Glomerular visceral epithelial cell (primary cell): ENCODE data around the gene TMEM52.
A peak's percentile ranks its signal among the peaks of the same experiment; 100 is the strongest.

Source experiments
- DNase-seq: peaks from one replicate; pipeline ENCODE4 v3.0.0-alpha.2; 2016; ENCODE audit errors: extremely low spot score

TMEM52 gene

DNA sequence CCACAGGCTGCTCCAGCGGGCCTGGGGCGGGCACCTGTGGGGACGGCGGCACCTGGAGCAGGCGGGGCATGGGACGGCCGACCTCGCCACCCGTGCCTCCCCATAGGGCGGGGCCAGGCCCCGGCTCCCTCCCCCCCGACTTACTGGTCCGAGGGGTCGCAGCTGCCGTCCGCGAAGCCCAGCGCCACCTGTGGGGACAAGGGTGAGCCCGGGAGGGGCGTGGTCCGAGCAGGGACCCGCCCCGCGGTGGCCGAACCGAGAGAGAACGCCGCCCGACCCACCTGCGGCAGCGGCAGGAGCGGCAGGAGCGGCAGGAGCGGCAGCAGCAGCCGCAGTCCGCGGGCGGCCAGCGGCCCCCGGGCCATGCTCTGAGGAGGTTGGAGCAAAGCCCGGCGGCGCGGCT is at the start of gene TMEM52:
Gene TMEM52, minus strand, starts transcription at position 379 of the 403 bp plus-strand sequence. Its CDS starts 14 bp downstream, at position 365.
- no peak for DNase-seq

DNA sequence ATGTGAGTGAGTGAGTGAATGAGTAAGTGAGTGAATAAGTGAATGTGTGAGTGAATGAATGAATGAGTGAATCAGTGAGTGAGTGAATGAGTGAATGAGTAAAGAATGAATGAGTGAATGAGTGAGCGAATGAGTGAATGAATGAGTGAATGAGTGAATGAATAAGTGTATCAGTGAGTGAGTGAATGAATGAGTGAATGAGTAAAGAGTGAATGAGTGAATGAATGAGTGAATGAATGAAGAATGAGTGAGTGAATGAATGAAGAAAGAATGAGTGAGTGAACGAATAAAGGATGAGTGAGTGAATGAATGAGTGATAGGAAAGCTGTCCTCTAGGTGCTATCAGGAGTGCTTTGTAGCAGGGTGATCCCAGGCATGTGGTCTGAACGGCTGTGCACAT is 48.8 kb upstream of the TMEM52 start:
- DNase-seq: no peak

DNA sequence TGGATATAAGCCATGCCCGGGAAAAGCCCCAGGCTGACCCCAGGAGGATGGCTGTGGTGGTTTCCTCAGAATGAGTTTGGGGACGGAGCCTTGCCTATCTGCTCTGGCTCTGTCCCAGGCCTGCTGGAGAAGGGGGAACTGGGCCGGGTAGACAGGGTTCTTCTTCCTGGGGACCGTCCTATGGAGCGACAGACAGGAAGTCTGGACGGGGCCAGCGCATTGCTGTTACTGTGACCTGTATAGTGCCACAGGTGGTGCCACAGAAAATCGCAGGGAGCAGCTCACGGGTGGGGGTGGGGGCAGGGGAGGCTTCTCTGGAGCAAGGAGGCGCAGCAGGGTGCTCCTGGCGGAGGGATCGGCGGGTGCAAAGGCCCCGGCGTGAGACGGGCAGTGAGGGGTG is 48.1 kb upstream of the TMEM52 start:
- no peak for DNase-seq

DNA sequence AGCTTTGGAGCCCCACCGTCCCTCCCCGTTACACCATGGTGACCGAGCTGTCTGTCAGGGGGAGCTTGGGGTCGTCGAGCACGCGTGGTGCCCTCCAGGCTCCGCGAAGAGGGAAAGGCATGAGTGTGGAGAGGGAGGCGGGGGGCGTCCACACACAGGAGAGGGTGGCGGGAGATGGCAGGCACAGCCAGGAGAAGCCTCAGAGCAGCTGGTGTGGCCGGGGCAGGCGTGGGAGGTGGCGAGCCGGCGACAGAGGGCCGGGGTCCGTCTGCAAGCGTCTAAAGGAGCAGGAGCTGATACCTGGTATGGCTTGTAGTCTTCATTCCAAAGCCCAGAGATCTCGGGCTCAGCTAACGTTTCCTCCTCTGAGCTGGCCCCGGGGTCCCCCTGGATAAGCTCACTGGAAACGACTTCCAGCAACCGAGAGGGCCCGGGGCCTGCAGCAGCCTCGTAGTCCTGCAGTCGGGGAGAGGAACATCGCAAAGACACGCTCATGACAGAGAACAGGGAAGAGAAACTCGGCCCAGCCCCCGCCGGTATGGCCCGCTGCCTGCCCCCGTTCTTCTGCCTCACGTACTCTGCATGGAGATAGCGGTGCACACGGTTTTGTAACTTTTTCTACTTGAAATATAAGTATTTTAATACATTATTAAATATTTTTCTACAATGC is 47.1 kb upstream of the TMEM52 start:
- no peak for DNase-seq

DNA sequence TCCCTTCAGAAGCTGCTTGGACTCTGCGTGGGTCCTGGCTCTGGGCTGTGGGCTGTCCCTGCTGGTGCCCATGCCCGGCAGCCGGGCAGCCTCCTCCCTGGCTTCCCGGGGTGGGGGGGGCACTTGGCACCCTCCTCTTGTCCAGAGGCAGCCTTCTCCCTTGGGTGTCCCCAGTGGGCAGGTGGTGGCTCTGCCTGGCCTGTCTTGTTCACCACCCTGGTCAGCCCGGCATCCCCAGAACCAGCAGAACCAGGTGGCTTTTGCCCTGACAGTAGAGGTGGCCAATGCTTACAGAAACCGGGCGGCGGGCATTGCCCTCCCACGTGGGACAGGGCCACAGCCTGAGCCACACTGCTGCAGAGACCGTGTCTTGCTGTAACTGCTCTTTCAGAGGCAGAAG is 46.5 kb upstream of the TMEM52 start:
- no peak for DNase-seq

DNA sequence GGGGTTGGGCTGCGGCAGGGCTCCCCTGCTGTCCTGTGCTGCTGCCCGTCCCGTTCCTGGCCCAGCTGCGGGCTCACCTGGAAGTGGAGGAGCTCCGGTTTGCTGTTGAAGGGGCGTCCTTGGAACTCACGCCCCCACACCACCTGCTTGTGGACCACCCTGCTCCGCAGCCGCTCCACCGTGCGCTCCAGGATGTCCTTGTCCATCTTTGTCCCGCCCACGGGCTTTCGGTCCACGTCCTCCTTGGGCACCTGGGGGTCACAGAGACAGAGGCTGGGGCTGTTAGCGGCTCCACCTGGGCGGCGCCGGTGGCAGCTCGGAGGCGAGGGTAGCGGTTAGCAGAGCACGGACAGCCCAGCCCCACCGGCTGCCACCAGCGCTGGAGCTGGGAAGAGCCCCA is 45.7 kb upstream of the TMEM52 start:
- DNase-seq: no peak

DNA sequence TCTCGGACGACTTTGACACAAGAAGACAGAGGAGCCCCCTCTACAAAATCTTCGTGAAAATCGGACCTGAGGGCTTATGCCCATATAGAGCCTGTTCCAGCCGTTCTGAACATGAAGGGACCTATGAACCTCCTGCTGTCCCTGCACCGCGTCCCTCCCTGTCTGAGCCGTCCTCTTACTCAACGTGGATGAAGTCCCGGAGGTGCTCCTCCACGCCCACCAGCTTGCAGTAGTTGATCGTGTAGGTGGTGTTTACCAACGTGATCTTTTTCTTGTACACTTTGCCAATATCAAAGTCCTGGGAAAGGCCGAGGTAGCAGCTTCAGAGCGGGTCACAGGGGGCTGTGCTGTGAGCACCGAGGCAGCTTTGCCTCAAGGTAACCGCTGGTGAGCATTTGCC is 44.5 kb upstream of the TMEM52 start:
- no peak for DNase-seq

DNA sequence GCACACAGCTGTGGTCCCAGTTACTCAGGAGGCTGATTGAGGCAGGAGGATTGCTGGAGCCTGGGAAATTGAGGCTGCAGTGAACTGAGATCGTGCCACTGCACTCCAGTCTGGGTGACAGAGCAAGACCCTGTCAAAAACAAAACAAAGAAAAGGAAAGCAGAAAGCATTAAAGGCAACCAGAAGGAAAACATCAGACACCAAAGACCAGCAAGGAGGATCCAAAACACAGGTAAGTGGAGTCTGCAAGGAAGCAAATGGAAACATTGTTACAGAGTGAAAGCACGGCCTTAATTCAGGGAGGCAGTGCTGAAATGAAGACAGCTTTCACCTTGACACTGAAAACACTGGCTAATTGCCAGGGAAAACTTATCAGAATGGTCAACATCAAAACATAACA is 43.7 kb upstream of the TMEM52 start:
- no peak for DNase-seq

DNA sequence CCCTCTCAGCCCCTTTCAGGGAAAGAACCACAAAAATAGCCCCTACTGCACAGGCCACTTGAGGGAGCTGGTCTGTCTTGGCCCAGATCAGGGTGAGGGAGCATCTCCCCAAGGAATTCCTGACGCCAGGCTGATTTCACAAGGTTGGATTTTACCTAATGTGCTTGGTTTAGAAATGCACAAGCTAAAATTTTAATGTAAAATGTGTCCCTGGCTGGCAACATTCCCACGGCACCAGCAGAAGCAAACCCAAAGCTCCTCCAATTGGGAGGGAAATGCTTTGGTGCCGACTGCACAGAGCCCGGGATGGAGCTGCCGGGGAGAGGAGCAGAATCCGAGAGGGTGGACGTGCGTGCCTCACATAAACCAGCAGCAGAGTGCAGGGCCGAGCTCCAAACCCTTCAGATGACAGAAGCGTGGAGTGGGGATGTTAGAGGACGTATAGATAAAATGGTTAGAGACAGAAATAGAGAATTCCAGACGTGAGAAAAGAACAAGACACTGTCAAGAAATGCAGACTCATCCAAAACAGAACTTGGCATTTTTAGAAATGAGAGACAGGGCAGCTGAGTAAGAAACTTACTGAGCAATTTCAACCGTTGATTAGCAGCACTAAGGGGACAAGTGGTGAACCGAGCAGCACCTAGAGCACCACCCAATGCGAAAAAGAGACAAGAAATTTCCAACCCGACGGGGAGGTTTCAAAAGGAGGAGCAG is 41.6 kb upstream of the TMEM52 start:
- DNase-seq: no peak

DNA sequence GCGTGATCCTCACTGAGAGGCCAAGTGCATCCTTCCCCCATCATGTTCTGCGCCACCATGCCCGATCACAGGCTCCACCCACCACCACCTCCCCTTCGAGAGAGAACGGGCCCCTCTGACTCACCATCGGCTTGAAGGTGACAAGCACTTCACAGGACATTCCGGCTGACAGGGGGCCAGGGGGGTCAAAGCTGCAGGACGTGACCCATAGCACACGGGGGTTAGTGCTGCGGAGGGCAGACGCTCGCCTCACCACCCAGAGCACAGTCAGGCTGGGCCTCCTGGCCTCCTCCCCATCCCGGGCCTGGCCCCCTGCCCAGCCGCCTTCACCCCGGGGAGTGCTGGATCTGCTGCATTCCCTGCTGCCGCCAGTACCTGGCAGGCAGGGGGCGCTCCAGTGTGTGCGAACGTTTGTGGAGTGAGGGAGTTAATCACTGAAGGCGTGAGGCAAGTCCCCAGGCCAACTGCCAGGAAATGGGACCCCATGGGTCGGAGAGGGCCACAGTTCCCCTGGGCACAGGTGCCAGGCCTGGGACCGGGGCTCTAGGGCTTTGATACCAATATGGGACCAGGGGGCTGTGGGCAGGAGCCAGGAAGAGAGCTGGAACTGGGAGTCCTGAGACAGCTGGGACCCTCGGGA is 40.9 kb upstream of the TMEM52 start:
- DNase-seq: peak; percentile 78

DNA sequence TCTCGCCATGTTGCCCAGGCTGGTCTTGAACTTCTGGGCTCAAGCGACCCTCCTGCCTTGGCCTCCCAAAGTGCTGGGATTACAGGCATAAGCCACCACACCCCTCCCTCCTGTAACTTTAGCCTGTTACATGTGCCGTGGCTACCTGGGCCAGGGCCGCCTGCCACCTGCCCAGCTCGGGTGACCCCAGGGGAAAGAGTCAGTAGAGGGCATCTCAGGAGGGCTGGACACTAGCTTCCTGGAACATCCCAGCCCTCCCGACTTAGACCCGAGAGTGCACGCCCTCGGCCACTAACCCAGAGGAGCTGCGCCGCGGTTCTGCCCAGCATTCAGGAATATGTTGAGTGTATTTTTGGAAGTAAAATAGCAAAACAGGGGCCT is 40.4 kb upstream of the TMEM52 start:
- DNase-seq: no peak

DNA sequence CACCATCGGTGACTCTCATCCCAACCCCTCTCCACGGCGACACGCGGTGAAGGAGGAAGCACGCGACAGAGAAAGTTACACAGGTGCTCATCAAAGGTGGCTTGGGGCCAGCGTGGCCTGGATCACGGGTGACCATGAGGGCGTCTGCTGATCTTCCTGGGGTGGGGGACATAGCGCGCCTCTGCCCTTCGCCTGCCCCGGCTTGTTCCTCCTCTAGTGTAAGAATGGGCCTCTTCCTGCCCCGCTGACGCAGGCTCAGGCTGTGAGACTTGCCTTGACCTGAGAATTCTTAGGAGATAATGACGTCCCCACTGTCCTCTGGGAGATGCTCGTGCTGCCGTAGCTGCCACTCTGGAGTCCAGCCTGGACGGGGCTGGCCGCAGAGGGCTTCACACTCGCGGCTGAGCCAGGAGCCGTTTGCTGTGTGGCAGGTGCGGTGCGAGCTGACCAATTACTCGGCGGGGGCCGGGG is 39.0 kb upstream of the TMEM52 start:
- no peak for DNase-seq

DNA sequence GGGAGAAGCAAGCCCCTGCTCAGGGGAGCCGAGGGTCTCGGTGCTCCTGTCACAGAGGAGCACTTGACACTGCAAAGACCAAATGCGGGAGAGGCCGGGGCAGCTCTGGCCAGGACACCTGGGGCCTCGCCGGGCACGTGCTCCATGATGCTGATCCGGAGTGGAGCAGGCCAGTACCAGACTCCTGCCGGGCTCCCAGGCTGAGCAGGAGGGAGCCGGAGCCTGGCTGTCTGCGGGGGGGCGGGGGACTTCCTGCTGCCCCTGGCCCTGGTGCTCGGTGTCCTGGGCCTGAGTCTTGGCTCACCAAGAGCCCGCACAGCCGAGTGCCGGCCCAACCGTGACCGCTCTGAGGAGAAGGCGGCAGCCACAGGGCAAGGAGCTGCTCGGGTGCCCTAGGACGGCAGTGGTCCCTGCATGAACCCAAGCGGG is 38.5 kb upstream of the TMEM52 start:
- DNase-seq: no peak

DNA sequence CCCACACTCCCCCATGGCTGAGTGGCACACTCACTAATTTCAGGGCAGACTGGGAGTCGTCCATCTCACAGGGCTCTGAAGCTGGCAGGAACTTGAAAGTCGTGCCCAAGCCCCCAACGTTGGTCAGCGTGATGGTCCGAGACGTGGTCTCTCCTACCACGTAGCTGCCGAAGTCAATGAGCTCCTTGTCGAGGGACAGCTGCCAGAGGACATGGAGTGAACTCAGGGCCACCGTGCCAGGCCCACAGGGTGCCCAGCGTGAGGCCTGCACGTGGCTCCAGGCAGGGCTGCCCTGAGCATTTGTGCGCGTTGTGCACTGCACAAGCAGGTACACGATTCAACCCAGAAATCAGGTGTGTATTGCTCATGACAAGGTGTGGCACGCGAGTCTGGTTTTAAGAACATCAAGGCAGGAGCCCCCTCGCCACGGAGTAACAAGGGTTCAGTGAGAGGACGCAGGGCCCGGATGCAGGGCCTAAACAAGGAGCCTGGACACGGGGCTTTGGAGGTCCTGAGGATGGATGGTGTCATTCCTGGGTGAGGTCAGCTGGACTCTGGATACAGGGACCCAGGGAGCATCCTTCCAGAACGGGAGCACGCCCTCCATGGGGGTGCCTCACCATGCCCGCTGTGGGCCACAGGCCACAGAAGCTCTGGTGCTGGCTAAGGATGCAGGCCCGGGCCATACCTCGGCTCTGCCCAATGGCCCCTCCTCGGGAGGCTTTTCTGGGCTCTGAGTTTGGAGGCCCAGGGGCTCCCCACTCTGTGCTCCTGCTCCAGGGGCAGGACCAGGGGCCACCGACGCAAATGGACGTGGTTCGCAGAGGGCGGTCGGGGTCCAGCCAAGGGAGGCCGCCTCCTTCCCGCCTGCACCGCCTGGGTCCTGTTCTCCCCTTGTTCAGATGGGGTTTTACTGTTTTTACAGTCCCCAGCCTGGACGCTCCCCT is 37.8 kb upstream of the TMEM52 start:
- no peak for DNase-seq

DNA sequence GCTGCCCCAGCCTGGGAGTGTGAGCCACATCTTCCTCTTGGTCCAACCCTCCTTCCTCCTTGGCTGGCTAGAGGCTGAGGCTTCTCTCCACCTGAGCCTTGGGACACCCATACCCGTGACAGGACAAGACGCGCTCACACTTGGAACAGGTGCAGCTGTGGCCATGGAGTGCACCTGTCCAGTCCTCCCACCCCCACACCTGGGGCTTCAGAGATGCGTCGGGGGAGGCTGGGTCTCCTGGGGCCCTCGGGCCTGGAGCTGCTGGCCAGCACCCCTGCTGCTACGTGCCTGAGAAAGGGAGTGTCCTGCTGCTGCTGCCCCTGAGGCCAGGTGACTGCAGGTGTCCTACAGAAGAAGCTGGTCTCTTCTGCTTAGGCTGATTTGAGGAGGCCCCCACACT is 37.0 kb upstream of the TMEM52 start:
- no peak for DNase-seq

DNA sequence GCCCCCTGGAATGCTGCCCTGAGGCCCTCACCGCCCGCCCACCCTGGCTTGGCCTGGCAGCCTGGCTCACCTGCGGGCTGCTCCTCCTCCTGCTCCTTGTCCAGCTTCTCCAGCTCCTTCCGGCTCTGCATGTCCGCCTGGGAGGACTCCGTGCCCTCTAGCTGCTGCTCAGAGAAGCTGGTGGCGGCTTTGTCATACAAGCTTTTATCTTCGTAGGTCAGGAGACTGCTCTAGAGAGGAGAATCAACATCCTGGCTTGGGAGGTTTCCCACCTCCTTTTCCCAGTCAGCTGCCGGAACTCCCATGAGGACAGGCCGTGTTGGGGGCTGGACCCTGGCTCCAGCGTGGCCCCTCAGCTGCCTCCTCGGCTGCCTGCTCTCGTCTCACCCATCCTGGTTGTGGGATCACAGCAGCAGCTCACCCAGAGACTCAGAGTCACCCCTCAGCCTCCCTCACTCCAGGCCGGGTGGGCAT is 36.6 kb upstream of the TMEM52 start:
- DNase-seq: no peak

DNA sequence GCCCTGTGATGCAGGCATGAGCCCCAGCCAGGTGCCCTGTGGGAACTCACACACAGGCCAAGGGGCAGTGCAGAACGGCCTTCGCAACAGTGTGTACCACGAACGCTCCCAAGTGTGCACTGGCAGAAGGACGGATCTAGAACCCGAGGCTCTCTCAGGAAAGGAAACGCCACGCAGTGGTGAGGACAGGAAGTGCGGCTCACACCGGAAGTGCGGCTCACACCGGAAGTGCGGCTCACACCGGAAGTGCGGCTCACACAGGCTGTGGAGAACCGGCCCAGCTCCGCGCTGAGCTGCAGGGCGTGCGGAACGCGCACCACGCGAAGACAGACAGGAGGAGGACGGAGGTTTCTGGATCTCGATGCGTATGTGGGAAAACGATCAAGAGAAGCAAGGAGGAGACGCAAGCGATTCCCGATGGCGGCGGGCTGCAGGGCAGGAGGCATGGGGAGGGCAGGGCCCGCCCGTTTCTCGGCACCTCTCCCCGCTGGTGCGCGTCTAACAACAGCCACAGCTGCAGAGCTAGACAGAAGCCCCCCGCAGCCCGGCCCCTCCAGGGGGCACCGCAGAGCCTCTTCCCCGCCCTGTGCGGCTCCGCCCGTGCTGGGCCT is 35.9 kb upstream of the TMEM52 start:
- no peak for DNase-seq

DNA sequence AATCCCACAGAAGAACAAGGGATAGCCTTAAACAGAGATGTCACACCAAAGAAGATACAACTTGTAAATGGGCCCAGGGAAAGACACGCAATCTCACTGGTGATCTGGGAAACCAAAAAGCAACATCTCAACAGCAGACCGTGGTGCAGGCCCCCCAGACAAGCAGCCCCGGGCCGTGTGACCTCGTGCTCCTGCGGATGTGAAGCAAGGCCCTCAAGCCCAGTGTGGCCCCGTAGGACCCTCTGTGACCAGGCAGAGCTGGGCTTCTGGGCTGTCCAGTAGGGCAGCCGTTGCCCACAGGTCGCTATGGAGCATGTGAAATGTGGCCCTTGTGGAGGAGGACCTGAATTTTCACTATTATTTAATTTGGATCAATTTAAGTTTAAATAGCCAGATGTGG is 34.9 kb upstream of the TMEM52 start:
- no peak for DNase-seq

DNA sequence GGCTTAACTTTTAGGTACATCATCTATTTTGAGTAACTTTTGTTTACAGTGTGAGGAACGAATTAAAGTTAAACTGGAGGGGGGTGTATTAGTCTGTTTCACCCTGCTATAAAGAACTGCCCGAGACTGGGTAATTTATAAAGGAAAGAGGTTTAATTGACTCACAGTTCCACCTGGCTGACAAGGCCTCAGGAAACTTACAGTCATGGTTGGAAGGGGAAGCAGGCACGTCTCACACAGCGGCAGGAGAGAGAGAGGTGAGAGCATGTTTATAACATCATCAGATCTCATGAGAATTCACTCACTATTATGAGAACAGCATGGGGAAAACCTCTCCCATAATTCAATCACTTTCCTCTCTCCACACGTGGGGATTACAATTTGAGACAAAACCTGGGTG is 31.9 kb upstream of the TMEM52 start:
- no peak for DNase-seq

DNA sequence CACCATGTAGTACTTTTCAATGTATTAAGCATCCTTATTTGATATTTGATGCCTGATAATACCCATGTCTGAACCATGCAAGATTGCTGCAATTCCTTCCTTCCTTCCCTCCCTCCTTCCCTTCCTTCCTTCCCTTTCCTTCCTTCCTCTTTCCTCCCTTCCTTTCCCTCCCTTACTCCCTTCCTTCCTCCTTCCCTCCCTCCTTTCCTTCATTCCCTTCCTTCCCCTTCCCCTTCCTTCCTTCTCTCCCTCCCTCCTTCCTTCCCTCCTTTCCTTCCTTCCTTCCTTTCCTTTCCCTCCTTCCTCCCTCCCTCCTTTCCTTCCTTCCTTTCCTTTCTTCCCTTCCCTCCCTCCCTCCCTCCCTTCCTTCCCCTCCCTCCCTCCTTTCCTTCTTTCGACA is 29.7 kb upstream of the TMEM52 start:
- DNase-seq: no peak

DNA sequence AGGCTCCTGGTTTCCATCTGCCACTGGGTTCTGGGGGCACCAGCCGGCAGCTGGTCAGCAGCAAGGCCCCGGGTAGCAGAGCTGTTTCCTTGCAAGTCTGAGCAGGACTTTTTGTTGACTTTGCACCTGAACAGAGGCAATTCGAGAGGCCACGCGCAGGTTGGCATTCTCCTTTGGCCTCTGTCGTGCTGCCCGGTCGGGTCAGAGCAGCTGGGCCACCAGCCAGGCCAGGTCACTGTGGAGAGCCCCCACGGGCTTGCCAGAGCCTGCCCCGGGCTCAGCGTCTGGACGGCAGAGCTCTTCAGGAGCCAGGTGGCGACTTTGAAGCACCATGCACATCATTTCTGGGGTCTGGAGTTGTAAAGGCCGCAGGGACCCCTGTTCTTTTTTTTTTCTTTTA is 28.4 kb upstream of the TMEM52 start:
- no peak for DNase-seq
